GM19193 (cell line): ENCODE results near the gene TEX38.

Experiments used
- POLR2A ChIP-seq: IDR thresholded peaks from 4 replicates; pipeline ENCODE4 v1.6.1; 2011; ENCODE audit not compliant: insufficient read depth, insufficient read length; ENCODE audit errors: extremely low read depth

Gene TEX38

GRCh38 chr1:46671554-46671953 lies at the start of gene TEX38:
TSS of gene TEX38 (plus strand) at chr1:46671854. CDS start at chr1:46671935, 81 bp downstream.
- no peak for TF ChIP-seq POLR2A

GRCh38 chr1:46621930-46622329 lies 49.7 kb upstream of the TEX38 start:
- no peak for TF ChIP-seq POLR2A

DNA sequence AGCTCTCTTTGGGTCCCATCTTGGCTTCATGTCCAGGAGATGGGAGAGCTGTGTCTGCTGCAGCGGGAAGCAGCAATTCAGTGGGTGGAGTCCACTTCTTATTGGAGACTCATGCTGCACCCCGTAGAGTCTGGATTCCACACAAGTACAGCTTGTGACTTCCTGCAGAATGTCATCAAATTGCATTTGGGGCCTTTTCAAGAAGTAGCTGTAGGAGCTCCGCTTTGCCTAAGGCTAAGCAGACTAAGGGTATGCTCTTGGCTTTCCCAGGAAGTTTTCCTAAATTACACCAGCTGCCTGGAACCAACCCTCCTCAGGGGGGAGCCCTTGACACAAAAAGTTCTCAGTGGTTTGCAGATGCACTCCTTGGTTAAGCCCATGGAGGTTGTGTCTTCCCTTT lies 49.3 kb upstream of the TEX38 start:
- no peak for TF ChIP-seq POLR2A

- no peak for TF ChIP-seq POLR2A
Measured at GRCh38 chr1:46623743-46624644, 47.7 kb upstream of the TEX38 start.

GRCh38 chr1:46630719-46631118 lies 40.9 kb upstream of the TEX38 start:
- TF ChIP-seq POLR2A: no peak

DNA sequence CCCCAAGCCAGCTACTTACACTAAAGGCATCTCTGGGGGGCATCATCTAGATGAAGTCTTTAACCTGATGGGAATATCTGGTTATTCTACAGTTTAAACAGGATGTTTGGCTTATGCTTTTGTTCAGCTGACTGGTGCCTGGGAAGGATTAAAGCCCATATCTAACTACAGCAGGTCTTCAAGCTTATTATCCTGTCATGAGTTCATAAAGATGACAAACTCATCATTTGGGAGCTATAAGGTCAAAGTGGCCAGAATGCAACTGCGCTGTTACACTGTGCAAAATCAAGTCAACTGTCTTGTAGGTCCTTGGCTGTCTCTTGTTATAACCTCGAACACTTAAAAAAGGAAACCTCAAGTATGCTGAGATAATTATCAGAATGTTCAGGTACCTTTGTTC lies 36.4 kb upstream of the TEX38 start:
- no peak for TF ChIP-seq POLR2A

DNA sequence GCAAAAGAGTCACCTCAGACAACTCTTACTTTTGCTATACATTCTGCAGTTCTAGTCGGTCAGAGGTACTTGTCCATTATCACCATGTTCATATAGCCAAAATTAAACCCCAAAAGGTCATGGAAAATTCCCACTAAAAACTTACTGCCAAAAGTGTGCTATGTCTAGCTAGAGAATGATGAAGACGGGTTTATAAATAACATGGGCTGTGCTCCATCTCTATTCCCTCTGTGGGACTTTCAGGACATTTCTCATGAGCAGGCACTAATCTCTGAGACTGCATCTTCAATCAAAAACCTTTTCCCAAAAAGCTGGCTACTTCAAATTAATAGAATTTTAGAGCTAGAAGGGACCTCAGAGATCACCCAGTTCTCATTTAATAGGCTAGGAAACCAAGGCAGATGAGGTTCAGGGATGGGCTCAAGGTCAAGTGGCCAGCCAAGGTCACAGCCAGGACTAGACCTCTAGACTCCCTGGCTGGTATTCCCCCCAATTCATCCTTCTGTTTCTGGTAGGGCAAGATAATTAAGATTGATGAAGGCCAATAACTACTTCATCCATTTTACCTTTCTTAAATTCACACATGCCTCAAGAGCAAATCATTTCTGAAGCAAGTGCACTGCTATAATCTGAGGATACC lies 34.1 kb upstream of the TEX38 start:
- no peak for TF ChIP-seq POLR2A

DNA sequence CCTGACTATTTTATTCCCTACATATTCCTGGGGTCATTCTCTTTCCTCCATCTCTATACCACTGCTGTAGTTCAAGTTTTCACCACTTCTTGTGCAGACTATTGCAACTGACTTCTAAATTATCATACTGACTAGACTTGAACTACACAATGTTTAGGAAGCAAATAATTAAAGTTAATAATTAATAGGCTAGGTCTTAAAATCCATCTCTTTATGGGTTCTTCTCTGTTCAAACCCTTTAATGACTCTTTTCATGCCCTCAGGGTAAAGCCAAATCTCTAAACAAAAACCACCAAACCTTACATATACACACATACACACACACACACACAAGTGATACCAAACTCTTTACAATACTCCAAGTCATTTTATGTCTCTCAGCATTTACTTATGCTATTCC lies 32.7 kb upstream of the TEX38 start:
- no peak for TF ChIP-seq POLR2A

DNA sequence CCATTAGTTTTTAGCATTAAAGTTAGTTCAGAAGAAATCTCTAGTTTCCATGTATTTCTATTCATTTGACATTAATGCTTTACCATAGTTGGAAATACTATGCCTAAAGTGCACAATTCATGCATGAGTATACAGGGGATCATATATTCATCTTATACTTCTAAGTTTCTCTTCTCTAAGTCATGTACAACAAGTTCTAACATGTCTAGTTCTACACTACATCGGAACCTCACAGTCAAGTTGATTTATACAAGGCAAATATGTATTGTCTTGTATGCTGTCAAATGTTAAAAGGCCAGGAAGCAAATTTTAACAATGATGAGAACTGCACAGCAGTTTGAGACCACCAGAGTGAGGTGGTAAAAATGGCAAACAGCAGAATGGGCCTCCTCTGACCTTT lies 32.1 kb upstream of the TEX38 start:
- TF ChIP-seq POLR2A: no peak

DNA sequence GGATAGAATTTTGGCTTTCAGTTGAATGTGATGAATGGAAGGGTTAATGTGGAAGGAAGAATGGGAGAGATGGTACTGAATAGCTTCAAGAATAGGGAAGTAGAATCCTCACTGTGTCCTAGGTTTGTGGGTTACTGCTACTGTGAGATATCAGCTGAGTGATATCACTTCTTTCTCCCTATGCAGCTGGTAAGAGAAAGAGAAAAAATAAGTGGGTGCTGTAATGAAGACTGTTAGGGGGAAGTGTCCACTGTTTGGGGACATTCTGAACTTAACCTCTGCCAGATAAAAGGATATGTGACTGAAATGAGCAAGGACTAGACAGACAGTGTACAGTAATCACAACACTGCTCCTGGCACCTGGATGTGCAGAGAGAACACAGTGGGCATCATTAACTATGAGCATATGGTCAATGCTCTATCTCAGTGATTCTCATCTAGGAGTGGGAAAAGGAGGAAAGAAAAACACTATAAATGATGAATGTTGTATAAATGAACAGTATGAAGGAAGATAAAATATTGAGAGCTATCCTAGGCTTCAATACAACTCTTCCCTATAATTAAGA lies 29.5 kb upstream of the TEX38 start:
- TF ChIP-seq POLR2A: no peak

DNA sequence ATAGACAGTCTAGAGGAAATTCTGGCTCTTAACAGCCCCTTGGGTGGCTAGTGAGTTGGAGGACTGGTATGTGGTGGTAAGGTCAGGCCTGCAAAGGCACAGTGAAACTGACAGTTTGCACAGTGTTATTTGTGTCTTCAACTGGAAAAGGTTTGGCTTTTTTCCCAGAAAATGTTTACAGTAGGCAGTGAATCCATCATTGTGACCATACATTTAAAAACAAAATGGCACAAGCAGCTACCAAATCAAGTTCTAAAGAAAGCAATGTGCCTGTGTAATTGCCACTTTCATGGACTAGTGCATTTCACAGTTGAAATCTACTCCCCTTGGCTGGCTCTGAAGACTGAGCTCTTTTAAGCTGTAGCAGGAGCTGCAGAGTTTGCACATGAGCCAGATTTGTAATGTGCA lies 28.3 kb upstream of the TEX38 start:
- no peak for TF ChIP-seq POLR2A

- no peak for TF ChIP-seq POLR2A
Measured at GRCh38 chr1:46645815-46646214, 25.8 kb upstream of the TEX38 start.

- no peak for TF ChIP-seq POLR2A
Measured at GRCh38 chr1:46646331-46646730, 25.3 kb upstream of the TEX38 start.

GRCh38 chr1:46646844-46647243 lies 24.8 kb upstream of the TEX38 start:
- TF ChIP-seq POLR2A: no peak

- no peak for TF ChIP-seq POLR2A
Measured at GRCh38 chr1:46647611-46648010, 24.0 kb upstream of the TEX38 start.

- no peak for TF ChIP-seq POLR2A
Measured at GRCh38 chr1:46649764-46650163, 21.9 kb upstream of the TEX38 start.
